Retinal pigment epithelial cell (primary cell): Measurements from ENCODE around the gene NMNAT2.

Experiments
- DNase-seq: peaks from one replicate; pipeline ENCODE4 v3.0.0-alpha.2; 2010; ENCODE audit warnings: low read depth
- H3K4me3 ChIP-seq: 2 replicates; pipeline ENCODE4 v1.5.1; 2011; ENCODE audit warnings: mild to moderate bottlenecking, low read length, control low read depth, moderate library complexity
- CTCF ChIP-seq: conservative IDR thresholded peaks from 2 replicates; pipeline ENCODE4 v1.5.1; 2011; ENCODE audit warnings: low read depth, low read length, control low read depth, inconsistent platforms

Gene NMNAT2

DNA sequence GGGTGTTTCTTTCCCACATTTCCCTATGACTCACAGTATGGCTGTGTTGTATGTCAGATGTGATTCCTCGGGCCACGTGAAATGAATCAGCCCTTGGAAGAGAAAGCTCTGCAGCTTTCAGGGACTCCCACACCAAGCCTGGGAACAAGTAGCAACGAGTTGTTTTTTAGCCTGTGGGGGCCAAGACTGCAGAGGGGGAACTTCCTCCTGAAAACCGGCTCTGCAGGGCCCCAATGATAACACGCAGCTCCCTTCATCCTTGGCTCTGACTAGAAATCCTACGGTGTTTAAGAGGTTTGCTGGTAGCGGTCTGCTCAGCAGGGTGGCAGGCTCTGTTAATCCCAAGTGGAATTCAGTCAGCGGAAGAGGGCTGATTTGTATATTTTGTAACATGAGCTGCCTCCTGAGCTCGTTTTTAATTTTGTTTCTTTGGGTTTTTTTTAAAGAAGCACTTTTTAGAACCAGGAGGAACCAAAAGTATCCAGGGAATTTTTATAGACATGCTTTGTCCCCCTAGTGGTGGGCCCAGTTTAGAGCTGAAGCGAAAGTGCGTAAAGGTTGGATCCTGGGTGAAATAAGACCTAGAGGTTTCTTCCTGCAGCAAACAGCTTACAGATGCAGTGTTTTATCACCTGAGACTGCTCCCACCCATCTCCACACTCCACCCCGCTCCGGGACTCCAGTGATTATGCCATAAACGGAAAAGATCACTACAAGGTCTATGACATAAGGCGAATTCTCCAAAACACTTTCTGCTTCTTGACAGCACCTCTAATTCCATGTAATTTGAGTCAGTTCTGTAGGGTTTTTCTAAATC is 183.3 kb downstream of the NMNAT2 start:
- peak; percentile 83 for TF ChIP-seq CTCF
- peak overlapping the region; percentile 48 for H3K4me3 ChIP-seq
- peak; percentile 97 for DNase-seq

DNA sequence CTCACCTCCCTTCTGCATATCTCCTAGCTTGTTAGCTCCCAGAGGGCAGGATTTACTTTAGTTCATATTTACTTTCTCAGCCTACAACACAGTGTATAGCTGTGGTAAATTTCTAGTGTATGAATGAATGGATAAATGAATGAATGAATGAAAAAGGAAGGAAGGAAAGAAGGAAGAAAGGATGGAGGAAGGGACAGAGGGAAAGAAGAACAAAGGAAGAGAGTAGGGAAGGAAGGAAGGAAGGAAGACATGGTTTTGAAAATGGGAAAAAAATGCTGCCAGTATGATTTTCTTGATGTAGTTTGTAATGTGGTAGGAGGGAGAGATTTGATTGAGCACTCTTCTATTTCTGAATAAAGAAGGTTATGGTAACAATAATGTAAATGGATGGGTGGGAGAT is 185.1 kb downstream of the NMNAT2 start:
- no peak for DNase-seq
- TF ChIP-seq CTCF, result no peak
- H3K4me3 ChIP-seq, result no peak overlapping the region

GRCh38 chr1:183231545-183231944 is 186.6 kb downstream of the NMNAT2 start:
- no peak overlapping the region for H3K4me3 ChIP-seq
- DNase-seq, result no peak
- no peak for TF ChIP-seq CTCF

DNA sequence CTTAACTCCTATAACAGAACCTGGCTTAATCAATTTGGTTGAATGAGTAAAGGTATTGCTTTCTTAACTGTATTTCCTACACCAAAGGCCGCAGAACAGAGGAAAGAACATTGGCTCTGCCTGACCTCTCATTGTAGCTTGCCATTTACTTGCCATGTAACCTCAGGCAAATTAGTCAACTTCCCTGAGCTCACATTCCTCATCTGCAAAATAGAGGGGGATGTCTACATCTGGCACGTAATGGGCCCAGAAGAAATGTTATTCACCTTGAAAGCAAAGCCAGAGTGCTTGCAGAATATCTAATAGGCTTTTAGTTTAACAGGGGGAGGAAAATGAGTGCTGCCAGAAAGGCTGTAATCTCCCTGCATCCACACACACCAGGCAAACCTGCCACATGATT is 187.8 kb downstream of the NMNAT2 start:
- no peak for TF ChIP-seq CTCF
- no peak for DNase-seq
- no peak overlapping the region for H3K4me3 ChIP-seq

DNA sequence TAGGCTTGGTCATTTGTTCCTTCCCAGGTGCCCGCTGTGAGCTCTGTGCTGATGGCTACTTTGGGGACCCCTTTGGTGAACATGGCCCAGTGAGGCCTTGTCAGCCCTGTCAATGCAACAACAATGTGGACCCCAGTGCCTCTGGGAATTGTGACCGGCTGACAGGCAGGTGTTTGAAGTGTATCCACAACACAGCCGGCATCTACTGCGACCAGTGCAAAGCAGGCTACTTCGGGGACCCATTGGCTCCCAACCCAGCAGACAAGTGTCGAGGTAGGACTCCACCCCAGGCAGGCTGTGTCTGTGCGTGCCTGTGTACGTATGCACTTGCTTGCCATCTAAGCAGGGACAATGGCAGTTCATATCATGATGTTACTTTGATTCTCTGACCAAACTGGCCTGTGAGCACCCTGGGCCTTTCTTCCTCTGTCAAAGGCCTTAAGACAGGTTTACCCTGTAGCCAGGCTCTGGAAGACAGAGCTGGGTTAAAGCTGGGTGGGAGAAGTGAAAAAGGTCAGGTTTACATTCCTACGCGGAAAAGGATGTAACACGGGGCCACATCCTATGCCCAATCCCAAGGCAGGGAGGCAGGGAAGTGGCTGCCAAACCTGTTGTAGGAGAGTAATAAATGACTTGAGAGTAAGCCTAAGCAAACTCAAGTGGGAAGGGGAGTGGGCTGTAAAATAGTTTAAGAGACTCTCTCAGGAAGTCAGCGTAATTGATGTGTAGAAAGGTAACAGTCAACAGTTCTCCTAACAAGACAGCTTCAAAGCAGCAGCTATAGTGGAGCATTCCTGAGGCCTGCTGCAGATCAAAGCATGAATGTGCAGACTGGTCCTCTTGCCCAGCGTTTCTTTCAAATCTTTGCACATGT is 189.6 kb downstream of the NMNAT2 start:
- TF ChIP-seq CTCF, result no peak
- H3K4me3 ChIP-seq, result no peak overlapping the region
- no peak for DNase-seq

DNA sequence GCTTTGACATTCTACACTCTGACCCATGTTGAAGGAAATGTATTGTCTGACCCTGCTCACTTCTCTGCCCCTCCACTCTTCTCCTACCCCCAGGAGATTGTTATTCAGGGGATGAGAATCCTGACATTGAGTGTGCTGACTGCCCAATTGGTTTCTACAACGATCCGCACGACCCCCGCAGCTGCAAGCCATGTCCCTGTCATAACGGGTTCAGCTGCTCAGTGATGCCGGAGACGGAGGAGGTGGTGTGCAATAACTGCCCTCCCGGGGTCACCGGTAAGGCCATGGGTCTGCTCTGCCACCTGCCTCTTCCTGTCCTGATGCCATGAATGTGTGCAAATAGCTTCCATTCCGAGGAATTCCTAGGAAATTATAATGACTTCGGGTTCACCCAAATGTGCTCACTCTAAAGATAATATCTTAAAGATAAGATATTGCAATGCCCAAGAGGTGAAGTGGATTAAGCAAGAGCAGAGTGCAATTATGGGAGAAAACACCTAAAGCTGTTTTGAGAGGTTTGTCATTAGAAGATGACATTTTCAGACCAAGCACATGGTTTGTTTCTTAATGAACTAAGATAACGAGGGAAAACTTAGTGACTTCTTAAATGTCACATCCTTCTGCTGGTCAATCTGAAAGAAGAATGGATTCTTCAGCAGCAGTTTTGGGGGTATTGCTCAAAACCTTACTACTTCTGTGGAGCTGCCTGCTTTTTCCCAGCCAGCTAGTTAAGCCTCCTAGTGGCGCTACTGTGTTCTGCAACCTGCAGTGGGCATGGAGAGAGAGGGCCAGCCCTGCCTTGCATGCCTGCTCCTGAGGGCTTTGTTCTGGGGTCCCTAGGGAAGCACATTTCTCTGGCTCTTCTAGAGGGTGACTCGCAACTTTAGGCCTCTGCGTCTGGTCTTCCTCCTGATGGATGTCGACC is 190.5 kb downstream of the NMNAT2 start:
- TF ChIP-seq CTCF, result peak; percentile 89
- DNase-seq, result no peak
- H3K4me3 ChIP-seq, result no peak overlapping the region
